CD14-positive monocyte (primary cell): ENCODE data around the gene ZDHHC17. TPM values are rescaled to one million over a fixed set of nuclear protein-coding genes. Genes with fewer than 3 reads are reported as not detected.

Experiments used
- DNase-seq, 3 donors: peaks; one replicate each; pipeline ENCODE4 v3.0.0-alpha.2; 2011 to 2022
- H2AFZ ChIP-seq: 2 replicates; pipeline ENCODE4 v1.6.0; 2012; ENCODE audit warnings: mild to moderate bottlenecking, low read depth, low read length, inconsistent platforms; ENCODE audit not compliant: insufficient read depth, poor library complexity, severe bottlenecking
- H3K27ac ChIP-seq, 2 donors: 1 replicate in 1 of 2; 2 replicates in 1 of 2; pipeline ENCODE4 v1.5.1; 2012 to 2013; ENCODE audit warnings: low read length in 2 of 2, control low read depth in 1 of 2, inconsistent platforms in 1 of 2, low read depth in 1 of 2, mild to moderate bottlenecking in 1 of 2
- H3K27me3 ChIP-seq, 2 donors: one replicate each; pipeline versions ENCODE4 v1.6.0 to v1.6.1; 2011 to 2013; ENCODE audit warnings: low read length in 2 of 2; ENCODE audit not compliant: control insufficient read depth in 2 of 2, insufficient read depth in 2 of 2
- H3K36me3 ChIP-seq, 2 donors: replicated peaks in 1 of 2; 1 replicate in 1 of 2; 2 replicates in 1 of 2; pipeline versions ENCODE4 v1.5.1 to v1.6.1; 2012 to 2013; ENCODE audit warnings: low read length in 2 of 2, control low read depth in 1 of 2, inconsistent platforms in 1 of 2, mild to moderate bottlenecking in 1 of 2; ENCODE audit not compliant: insufficient read depth in 2 of 2, control insufficient read depth in 1 of 2
- H3K4me1 ChIP-seq, 2 donors: 1 replicate in 1 of 2; 2 replicates in 1 of 2; pipeline versions ENCODE4 v1.5.1 to v1.6.1; 2012 to 2013; ENCODE audit warnings: low read length in 2 of 2, control low read depth in 1 of 2, inconsistent platforms in 1 of 2, mild to moderate bottlenecking in 1 of 2, moderate library complexity in 1 of 2; ENCODE audit not compliant: insufficient read depth in 2 of 2, control insufficient read depth in 1 of 2
- H3K4me2 ChIP-seq: replicated peaks from 2 replicates; pipeline ENCODE3; 2012; ENCODE audit warnings: low read length, moderate library complexity, mild to moderate bottlenecking; ENCODE audit not compliant: poor library complexity, severe bottlenecking; ENCODE audit errors: extremely low read depth
- H3K4me3 ChIP-seq, 3 experiments: fragments of 200-600 bp in 1 of 3; sonication (generic) in 1 of 3; replicated peaks in 1 of 3; 1 replicate in 2 of 3; 2 replicates in 1 of 3; pipeline ENCODE4 v1.5.1; 2011 to 2013; ENCODE audit warnings: low read length in 3 of 3, mild to moderate bottlenecking in 3 of 3, control low read depth in 2 of 3, low read depth in 2 of 3, inconsistent platforms in 1 of 3, moderate library complexity in 1 of 3
- H3K79me2 ChIP-seq: 2 replicates; pipeline ENCODE4 v1.6.0; 2012; ENCODE audit warnings: mild to moderate bottlenecking, control low read depth, inconsistent platforms, low read length, moderate library complexity; ENCODE audit not compliant: insufficient read depth
- H3K9ac ChIP-seq: 2 replicates; pipeline ENCODE4 v1.6.0; 2017; ENCODE audit warnings: low read length, mild to moderate bottlenecking; ENCODE audit not compliant: insufficient read depth, poor library complexity, severe bottlenecking
- H3K9me3 ChIP-seq, 2 donors: replicated peaks in 1 of 2; 1 replicate in 1 of 2; 2 replicates in 1 of 2; pipeline versions ENCODE4 v1.5.1 to v1.6.1; 2012 to 2013; ENCODE audit warnings: low read length in 2 of 2, control low read depth in 1 of 2; ENCODE audit not compliant: control insufficient read depth in 1 of 2, insufficient read depth in 1 of 2
- H4K20me1 ChIP-seq: 2 replicates; pipeline ENCODE4 v1.6.0; 2012; ENCODE audit warnings: mild to moderate bottlenecking, low read length, control low read depth, moderate library complexity; ENCODE audit not compliant: insufficient read depth
- H3K27ac Mint-ChIP-seq, 7 donors: one replicate each; pipeline ENCODE4 v1.8.0; 2020; ENCODE audit warnings: mild to moderate bottlenecking in 7 of 7, mixed read lengths in 7 of 7, moderate library complexity in 6 of 7, inconsistent platforms in 2 of 7
- H3K27me3 Mint-ChIP-seq, 3 donors: one replicate each; pipeline ENCODE4 v1.8.0; 2021 to 2022; ENCODE audit warnings: low read depth in 3 of 3, mild to moderate bottlenecking in 3 of 3, mixed read lengths in 3 of 3, moderate library complexity in 3 of 3, inconsistent platforms in 1 of 3
- H3K36me3 Mint-ChIP-seq, 2 donors: one replicate each; pipeline ENCODE4 v1.8.0; 2020; ENCODE audit warnings: mixed read lengths in 2 of 2, inconsistent platforms in 1 of 2, mild to moderate bottlenecking in 1 of 2
- H3K4me1 Mint-ChIP-seq: one replicate; pipeline ENCODE4 v1.8.0; 2020; ENCODE audit warnings: mild to moderate bottlenecking, mixed read lengths
- H3K4me3 Mint-ChIP-seq, 2 donors: one replicate each; pipeline ENCODE4 v1.8.0; 2020; ENCODE audit warnings: mild to moderate bottlenecking in 2 of 2, mixed read lengths in 2 of 2, moderate library complexity in 1 of 2
- H3K9me3 Mint-ChIP-seq, 7 donors: one replicate each; pipeline ENCODE4 v1.8.0; 2020 to 2022; ENCODE audit warnings: mixed read lengths in 7 of 7, mild to moderate bottlenecking in 6 of 7, moderate library complexity in 6 of 7, inconsistent platforms in 2 of 7
- WGBS: methylation state at CpG from one replicate; pipeline ENCODE4 v1.1.5; 2013; ENCODE audit warnings: missing lambda C conversion rate; ENCODE audit not compliant: insufficient coverage; 5-methylcytosine and 5-hydroxymethylcytosine counted together
- intact Hi-C, 2 donors: fragments of 100-400 bp; cut with micrococcal nuclease; formaldehyde crosslinking; loops; one replicate each; pipeline versions ENCODE4 v1.15.0 to v1.15.1; 2023
- polyA plus RNA-seq, 3 donors: library from polyadenylated mRNA; depleted of rRNA in 1 of 3; unstranded in 2 of 3; stranded (reverse) in 1 of 3; fragments of 300-500 nt in 2 of 3; fragments of >200 nt in 1 of 3; fragmentation: Illumina TruSeq in 2 of 3; gene quantifications; 1 replicate in 2 of 3; 2 replicates in 1 of 3; pipeline ENCODE4 v1.2.3, GENCODE V29; 2012 to 2021
- TF ChIP-seq, protein P1 (sequence below): fragments of 200-600 bp; IDR thresholded peaks from one replicate; pipeline ENCODE4 v1.8.0; 2022; ENCODE audit warnings: antibody characterized with exemption, mild to moderate bottlenecking

ZDHHC17 gene
- polyA plus RNA-seq, 3 donors = 4.6 to 31.4 (median 9.3) TPM

DNA sequence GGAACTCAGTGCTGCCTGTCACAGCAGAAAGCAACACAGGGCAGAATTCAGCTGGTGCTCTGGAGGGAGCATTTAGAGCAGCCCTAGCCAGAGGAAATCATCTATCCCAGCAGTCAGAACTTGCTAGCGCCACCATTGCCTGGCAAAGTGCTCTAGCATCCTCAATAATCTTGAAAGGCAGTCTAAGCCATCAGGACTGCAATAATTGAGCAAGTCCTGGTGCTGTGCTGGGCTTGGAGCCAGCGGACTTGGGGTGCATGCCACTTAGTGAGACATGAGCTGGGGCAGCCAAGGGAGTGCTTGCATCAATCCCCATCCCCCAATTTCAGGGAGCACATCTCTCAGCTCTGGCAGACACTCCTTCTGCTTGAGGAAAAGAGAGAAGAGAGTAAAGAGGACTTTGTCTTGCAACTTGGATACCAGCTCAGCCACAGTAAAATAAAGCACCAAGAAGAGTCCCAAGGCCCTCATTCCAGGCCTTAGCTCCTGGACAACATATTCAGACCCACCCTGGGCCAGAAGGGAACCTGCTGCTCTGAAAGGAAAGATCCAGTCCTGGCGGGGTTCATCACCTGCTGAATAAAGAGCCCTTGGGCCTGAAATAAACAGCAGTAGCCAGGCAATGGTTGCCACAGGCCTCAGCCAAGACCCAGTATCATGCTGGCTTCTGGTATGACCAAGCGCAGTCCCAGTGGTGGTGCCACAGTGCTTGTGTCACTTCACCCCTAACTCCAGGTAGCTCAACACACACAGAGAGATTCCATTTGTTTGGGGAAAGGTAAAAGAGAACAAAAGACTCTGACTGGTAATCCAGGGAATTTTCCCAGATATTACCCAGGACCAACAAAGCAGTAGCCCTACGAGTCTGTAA lies 44.5 kb upstream of the ZDHHC17 start:
- TF ChIP-seq, protein P1, sequence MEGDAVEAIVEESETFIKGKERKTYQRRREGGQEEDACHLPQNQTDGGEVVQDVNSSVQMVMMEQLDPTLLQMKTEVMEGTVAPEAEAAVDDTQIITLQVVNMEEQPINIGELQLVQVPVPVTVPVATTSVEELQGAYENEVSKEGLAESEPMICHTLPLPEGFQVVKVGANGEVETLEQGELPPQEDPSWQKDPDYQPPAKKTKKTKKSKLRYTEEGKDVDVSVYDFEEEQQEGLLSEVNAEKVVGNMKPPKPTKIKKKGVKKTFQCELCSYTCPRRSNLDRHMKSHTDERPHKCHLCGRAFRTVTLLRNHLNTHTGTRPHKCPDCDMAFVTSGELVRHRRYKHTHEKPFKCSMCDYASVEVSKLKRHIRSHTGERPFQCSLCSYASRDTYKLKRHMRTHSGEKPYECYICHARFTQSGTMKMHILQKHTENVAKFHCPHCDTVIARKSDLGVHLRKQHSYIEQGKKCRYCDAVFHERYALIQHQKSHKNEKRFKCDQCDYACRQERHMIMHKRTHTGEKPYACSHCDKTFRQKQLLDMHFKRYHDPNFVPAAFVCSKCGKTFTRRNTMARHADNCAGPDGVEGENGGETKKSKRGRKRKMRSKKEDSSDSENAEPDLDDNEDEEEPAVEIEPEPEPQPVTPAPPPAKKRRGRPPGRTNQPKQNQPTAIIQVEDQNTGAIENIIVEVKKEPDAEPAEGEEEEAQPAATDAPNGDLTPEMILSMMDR = no peak
- no peak overlapping the region for H3K4me3 Mint-ChIP-seq
- H3K4me1 Mint-ChIP-seq = no peaks in the 10 kb centered on the region
- no peak overlapping the region for H3K9ac ChIP-seq
- WGBS = 89% methylated on average over 2 of the region's 5 CpGs
- H3K4me1 ChIP-seq = no peaks in the 10 kb centered on the region
- H3K27me3 ChIP-seq = no peaks in the 10 kb centered on the region
- H3K4me2 ChIP-seq = no peak overlapping the region
- H3K9me3 Mint-ChIP-seq = peaks cover 0 to 1% (median 0%) of the 10 kb centered on the region in 7 donors
- H3K36me3 ChIP-seq = no peaks in the 10 kb centered on the region
- H3K27ac ChIP-seq = no peak overlapping the region
- H3K27me3 Mint-ChIP-seq = peaks cover 0 to 5% (median 0%) of the 10 kb centered on the region in 3 donors
- H3K79me2 ChIP-seq = no peaks in the 10 kb centered on the region
- H4K20me1 ChIP-seq = no peaks in the 10 kb centered on the region
- intact Hi-C loops = no loop called here
- no peaks in the 10 kb centered on the region for H3K9me3 ChIP-seq
- H2AFZ ChIP-seq = no peak overlapping the region
- no peaks in the 10 kb centered on the region for H3K36me3 Mint-ChIP-seq
- H3K27ac Mint-ChIP-seq = peak overlapping the region in 1 of 7 donors; percentile 77
- DNase-seq = no peak
- H3K4me3 ChIP-seq = no peak overlapping the region

DNA sequence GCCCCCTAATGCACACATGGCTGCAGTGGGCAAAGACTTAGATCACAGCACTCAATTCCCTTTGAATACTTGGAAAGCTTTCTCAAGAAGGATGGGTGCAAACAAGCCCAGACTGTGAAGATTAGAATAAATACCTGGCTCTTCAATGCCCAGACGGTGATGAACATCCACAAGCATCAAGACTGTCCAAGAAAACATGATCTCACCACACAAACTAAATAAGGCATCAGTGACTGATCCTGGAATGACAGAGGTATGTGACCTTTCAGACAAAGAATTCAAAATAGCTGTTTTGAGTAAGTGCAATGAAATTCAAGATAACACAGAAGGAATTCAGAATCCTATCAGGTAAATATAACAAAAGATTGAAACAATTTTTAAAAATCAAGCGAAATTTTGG lies 43.8 kb upstream of the ZDHHC17 start:
- Histone ChIP-seq H3K4me3 (no peak overlapping the region), H3K79me2 (no peaks in the 10 kb centered on the region), H3K4me2 (no peak overlapping the region), H3K9ac (no peak overlapping the region), H3K4me1 (no peaks in the 10 kb centered on the region), H3K36me3 (no peaks in the 10 kb centered on the region), H3K27me3 (no peaks in the 10 kb centered on the region), H3K9me3 (no peaks in the 10 kb centered on the region), H2AFZ (no peak overlapping the region), H3K27ac (no peak overlapping the region), H4K20me1 (no peaks in the 10 kb centered on the region)
- TF ChIP-seq, protein P1 = no peak
- peaks cover 0 to 1% (median 0%) of the 10 kb centered on the region in 7 donors for H3K9me3 Mint-ChIP-seq
- H3K4me3 Mint-ChIP-seq = no peak overlapping the region
- H3K4me1 Mint-ChIP-seq = no peaks in the 10 kb centered on the region
- H3K36me3 Mint-ChIP-seq = no peaks in the 10 kb centered on the region
- DNase-seq = no peak
- intact Hi-C loops = no loop called here
- WGBS = no CpG with 5 or more reads among the region's 2 CpGs
- peaks cover 0 to 3% (median 0%) of the 10 kb centered on the region in 3 donors for H3K27me3 Mint-ChIP-seq
- no peak overlapping the region for H3K27ac Mint-ChIP-seq
